Skin epidermis (tissue), 12 donors: ENCODE measurements around the gene MAML2.

ENCODE experiments used
- H3K27ac ChIP-seq, 21 experiments: fragments of 200-600 bp; sonication (generic) in 11 of 21; one replicate each; pipeline ENCODE4 v1.5.0; 2020; ENCODE audit warnings: mild to moderate bottlenecking in 3 of 21, inconsistent platforms in 2 of 21, moderate library complexity in 2 of 21
- H3K4me3 ChIP-seq, 7 experiments: fragments of 200-600 bp; sonication (generic) in 2 of 7; one replicate each; pipeline ENCODE4 v1.5.0; 2020; ENCODE audit warnings: inconsistent platforms in 2 of 7, mild to moderate bottlenecking in 2 of 7, moderate library complexity in 1 of 7

MAML2 gene

GRCh38 chr11:95944623-95945022 is 398.4 kb downstream of the MAML2 start:
- no peak overlapping the region for H3K4me3 ChIP-seq
- H3K27ac ChIP-seq: no peak overlapping the region

DNA sequence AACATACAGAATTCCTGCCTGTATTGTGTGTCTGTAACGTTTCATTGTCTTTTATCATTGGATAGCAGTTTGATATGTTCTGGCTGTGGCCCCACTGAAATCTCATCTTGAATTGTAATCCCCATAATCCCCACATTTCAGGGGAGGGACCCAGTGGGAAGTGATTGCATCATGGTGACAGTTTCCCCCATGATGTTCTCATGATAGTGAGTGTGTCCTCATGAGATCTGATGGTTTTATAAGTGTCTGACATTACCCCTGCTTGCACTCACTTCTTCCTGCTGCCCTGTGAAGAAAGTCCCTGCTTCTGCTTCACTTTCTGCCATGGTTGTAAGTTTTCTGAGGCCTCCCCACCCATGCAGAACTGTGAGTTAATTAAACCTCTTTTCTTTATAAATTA is 399.4 kb downstream of the MAML2 start:
- H3K4me3 ChIP-seq: no peak overlapping the region
- H3K27ac ChIP-seq: no peak overlapping the region

- Histone ChIP-seq H3K27ac (no peak overlapping the region), H3K4me3 (no peak overlapping the region)
Measured at GRCh38 chr11:95939091-95939490, 403.9 kb downstream of the MAML2 start.

DNA sequence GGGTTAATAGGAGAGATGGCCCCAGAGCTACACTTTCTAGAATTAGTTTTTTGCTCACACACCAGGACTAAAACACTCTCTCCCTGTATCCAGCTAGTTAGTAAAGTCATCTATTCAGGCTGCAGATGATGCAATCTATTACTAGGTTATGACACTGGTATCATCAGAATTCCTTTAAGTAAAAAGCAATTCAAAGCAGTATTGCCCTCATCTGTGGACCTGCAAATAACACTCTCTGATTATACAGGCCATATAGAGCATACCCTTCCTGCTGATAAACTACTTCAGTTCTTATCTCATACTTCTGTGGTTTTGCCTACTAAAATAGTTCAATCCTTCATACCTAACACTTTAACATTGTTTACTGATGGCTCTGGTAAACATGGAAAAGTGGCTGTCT is 405.6 kb downstream of the MAML2 start:
- Histone ChIP-seq H3K27ac (no peak overlapping the region), H3K4me3 (no peak overlapping the region)

GRCh38 chr11:95933594-95933993 is 409.4 kb downstream of the MAML2 start:
- Histone ChIP-seq H3K27ac (no peak overlapping the region), H3K4me3 (no peak overlapping the region)

DNA sequence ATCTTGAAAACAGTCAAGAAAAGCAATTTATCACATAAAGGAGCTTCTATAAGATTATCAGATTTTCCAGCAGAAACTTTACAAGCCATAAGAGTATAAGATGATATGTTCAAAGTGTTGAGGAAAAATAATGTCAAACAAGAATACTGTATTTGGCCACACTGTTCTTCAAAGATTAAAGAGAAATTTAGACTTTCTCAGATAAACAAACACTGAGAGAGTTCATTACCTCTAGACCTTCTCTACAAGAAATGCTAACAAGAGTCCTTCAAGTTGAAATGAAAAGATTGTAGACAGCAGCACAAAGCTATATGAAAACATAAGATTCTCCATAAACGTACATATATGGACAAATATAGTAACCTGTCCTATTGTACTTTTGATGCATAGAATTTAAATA is 411.1 kb downstream of the MAML2 start:
- no peak overlapping the region for H3K27ac ChIP-seq
- H3K4me3 ChIP-seq: no peak overlapping the region

DNA sequence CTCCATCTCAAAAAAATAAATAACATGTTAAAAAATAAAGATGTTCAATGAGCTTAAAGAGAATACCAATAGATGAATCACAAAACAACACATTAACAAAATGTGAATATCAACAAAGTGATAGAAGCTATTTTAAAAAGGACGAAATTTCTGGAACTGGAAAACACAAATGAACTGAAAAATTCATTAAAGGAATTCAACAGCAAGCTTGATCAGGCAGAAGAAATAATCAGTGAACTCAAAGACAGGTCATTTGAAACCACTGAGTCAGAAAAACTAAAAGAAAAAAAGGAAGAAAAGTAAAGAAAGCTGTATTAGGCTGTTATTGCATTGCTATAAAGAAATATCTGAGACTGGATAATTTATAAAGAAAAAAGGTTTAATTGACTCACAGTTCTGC is 412.0 kb downstream of the MAML2 start:
- Histone ChIP-seq H3K4me3 (no peak overlapping the region), H3K27ac (no peak overlapping the region)

- Histone ChIP-seq H3K27ac (no peak overlapping the region), H3K4me3 (no peak overlapping the region)
Measured at GRCh38 chr11:95926726-95927125, 416.3 kb downstream of the MAML2 start.
